HG03575 (cell line): ENCODE results near the gene ABCF2.

Experiments
- ATAC-seq: cut with Tn5 transposase; IDR thresholded peaks from one replicate; pipeline ENCODE4 v1.9.1; 2021; ENCODE audit not compliant: unreplicated experiment, insufficient number of reproducible peaks, low FRiP score; ENCODE audit errors: extremely low read depth

ABCF2 gene

DNA sequence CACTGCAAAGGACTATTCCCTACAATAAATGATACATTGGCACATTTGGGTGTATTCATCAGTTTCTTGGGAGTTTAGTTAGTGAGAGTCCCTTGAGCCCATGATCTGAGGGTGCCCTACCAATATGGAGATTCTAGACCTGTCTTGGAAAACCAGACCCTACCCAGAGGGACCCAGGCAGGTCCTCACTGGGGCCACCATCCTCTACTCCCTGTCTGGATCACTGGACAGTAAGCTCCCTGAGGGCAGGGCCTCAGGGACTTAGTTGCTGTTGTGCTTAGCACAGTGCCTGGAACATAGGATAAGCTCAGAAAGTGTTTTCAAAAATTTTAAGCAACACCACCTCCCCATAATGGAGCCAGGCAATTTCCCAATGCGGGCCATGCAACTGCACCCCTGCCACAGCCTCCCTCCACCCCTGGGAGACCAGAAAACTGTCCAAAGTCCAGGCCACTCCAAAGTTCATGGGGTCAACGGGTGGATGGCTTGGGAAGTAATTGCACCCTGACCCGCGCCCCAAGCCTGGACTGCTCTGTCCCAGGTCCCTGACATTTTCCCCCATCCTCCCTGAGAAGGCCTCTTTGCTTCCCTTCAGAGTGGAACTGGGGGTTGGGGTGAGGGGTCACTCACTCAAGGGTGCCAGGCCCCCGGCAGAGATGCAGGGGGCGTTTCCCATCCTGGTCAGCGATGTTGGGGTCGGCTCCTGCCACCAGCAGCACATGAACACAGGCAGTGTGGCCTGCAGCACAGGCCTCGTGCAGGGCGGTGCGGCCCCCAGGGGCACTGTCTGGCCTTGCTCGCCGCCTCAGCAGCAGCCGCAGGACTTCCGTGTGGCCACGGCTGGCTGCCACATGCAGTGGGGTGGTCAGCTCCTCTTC is 41.0 kb downstream of the ABCF2 start:
- no peak for ATAC-seq

GRCh38 chr7:151181011-151181431 is 46.0 kb downstream of the ABCF2 start:
- ATAC-seq, result no peak

- no peak for ATAC-seq
Measured at GRCh38 chr7:151179946-151180345, 47.1 kb downstream of the ABCF2 start.

DNA sequence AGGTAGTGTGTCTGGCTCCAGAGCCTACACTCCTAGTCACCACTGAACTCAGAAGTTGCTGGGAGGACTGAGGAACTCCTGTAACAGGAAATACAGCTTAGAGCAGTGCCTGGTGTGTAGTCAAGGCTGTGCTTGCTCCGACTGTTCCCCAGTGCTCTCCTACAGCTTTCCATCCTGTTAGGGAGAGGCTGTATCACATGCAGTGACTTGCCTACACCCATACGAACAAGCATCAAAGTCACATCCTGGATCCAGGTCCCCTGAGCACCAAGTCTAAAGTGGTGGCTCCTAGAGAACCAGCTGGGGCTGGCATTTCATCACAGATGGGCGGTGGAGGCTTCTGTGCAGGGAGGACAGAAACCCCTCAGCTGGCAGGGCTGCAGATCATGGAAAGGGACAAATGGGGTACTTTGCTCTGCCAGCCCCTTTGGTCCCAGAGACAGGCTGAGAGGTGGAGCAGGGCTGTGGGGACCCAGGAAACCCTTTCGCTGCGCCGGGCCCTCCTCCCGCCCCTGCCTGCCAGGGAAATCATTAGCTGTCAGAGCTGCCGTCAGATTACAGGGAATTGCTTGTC is 47.6 kb downstream of the ABCF2 start:
- ATAC-seq, result no peak

DNA sequence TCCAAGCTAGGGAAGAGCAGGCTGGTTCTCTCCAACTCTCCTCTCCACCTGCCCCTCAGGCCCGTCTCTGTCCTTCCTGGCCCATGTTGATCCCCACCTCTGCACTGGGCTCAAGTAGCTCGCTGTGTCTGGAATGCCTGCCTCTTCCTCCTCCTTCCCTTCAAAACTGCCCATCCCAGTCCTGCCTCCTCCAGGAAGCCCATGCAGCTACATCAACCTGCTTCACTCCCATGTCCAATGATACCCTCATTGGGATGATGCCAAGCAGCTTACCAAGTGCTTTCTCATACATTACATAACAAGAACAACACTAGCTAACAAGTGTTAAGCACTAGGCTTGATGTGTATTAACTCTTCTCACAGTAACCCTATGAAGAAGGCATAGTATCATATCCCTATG is 48.2 kb downstream of the ABCF2 start:
- ATAC-seq, result no peak

- ATAC-seq, result no peak
Measured at GRCh38 chr7:151178236-151178635, 48.8 kb downstream of the ABCF2 start.

DNA sequence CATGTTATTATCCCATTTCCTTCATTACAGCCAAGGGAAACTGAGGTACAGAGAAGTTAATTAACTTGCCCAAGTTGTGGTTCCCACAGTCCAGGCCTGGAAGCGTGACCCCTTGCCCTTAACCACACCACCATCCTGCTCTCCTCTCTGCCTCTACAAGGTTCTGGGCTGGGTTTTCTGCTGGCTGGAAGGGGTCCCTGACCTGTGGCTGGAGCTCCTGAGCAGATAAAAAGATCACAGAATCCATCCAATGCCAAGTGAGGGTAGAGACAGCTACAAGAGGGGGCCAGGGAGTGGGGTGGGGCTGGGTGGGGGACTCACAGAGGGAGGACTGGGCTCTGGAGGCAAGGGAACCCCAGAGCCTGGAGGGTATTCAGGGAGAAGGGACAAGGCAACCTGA is 49.7 kb downstream of the ABCF2 start:
- ATAC-seq, result no peak

DNA sequence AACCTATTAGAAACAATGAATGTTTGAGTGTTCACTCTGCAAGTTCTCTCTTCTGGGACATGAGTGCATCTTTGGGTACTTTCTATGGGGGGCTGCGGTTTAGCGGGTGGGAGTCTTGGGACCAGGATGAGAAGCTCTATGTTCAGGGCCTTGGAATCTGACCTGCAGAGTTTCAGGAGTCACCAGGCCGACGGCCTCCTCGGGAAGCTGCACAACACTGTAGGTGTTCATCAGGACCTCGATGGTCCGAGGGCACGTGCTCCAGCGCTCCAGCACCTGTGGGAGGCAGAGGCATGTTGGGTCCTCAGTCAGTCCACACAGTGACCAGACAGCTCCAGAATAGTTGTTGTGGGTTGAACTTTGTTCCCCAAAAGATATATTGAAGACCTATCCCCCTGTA is 50.6 kb downstream of the ABCF2 start:
- ATAC-seq, result no peak

- ATAC-seq, result no peak
Measured at GRCh38 chr7:151175793-151176311, 51.2 kb downstream of the ABCF2 start.

DNA sequence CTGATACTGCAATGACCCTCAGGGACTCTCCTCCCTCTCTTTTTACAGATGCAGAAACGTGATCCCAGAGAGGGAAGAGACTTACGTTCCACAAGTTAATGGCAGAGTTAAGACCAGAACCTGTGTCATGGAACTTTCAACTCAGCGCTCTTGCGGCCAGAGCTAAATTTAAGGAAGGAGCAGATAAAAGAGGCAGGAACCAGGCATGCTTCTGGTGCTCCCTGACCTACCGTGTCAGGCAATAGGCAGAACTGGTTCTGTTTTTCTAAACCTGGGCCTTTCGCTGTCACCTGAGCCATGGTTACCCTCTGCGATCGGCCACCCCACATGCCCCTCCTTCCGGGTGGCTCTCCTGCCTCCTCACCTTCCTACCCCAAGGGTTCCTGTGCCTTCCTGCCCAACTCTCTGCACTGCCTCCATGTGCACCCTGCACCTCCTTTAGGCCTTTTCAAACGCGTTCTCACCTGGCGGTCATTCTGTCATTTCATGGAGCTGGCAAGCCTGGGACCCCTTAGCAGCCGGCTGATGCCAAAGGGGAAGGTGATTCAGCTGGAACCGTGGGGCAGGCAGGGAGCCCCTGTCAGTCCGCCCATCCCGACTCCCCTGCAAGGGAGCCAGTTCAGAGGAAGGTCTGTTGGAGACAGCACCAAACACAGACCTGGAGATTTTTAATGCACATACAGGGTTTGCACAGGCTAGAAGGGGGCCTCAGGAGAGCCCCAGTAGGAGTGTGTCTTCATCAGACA is 51.8 kb downstream of the ABCF2 start:
- no peak for ATAC-seq

DNA sequence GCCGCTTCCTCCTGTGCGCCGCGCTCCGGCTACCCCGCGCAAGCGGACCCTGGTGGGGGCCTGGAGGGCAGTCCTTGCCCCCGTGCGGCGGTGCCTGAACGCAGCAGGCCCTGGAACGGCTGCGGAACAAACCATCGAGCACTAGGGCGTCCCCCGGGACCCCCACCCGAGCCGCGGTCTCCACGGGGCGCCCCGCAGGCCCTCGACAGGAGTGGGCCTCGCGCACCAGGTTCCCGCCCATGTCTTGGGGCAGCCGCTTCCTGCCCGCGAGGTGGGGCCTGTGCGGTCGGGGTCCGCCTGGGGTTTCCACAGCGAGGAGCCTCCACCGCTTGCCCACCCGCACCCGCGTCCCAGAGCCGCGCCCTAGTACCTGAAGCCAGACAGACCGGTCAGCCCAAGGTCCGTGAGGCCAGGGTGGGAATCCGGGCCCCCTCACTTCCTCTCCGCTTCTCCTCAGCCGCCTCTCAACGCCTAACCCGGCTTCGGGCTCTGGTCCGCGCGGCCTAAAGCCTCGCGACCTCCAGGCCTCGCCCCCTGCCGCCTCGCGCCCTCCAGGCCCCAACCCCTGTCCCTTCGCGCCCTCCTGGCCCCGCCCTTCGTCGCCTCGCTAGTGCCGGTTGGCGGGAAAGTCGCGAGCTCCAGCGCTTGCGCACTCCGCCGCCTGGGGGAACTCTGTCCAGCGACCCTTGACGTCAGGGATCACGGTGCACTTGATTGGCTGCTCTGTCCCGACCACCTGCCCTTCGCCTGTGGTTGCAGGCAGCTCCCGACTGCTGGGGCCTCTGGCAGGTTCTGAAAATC is 52.6 kb downstream of the ABCF2 start:
- ATAC-seq, result no peak

DNA sequence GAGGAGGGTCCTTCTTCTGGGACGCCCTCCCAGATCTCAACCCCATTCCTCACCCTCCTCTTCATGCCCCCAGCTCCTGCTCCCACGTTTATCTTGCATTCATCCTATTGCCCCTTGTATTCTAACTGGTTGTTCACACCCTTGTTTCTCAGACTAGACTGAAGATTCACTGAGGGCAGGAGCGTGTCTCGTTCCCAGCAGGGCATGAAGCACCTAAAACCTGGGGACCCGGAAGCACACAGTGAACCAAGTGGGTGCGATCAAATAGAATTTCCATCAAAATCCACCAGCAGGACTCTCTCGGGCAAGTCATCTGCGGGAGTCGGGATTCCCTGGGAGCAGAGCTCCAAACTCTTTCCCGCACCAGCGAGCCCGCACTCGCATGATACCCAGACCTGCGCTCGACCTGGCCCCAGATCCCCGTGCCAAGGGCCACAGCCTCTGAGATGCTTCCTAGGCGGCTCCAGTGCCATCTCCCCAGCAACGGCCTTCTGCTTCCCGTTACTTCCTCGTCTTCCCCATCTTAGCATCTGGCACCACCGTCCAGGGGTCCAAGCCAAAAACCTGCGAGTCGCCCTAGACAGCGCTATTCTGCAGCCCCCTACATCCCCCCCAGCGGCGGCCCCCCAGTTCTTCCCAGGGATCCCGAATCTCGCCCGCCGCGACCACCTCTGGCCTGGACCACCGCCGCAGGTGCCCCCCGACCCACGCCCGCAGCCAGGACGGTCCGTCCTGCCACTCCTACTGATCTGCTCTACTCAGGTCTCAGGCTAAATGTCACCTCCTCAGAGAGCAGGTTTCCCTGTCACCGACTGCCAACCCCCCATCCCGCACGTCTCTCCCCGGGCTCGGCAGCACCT is 53.4 kb downstream of the ABCF2 start:
- ATAC-seq, result no peak

GRCh38 chr7:151172273-151173141 is 54.5 kb downstream of the ABCF2 start:
- no peak for ATAC-seq

- ATAC-seq, result no peak
Measured at GRCh38 chr7:151168787-151169162, 58.2 kb downstream of the ABCF2 start.

DNA sequence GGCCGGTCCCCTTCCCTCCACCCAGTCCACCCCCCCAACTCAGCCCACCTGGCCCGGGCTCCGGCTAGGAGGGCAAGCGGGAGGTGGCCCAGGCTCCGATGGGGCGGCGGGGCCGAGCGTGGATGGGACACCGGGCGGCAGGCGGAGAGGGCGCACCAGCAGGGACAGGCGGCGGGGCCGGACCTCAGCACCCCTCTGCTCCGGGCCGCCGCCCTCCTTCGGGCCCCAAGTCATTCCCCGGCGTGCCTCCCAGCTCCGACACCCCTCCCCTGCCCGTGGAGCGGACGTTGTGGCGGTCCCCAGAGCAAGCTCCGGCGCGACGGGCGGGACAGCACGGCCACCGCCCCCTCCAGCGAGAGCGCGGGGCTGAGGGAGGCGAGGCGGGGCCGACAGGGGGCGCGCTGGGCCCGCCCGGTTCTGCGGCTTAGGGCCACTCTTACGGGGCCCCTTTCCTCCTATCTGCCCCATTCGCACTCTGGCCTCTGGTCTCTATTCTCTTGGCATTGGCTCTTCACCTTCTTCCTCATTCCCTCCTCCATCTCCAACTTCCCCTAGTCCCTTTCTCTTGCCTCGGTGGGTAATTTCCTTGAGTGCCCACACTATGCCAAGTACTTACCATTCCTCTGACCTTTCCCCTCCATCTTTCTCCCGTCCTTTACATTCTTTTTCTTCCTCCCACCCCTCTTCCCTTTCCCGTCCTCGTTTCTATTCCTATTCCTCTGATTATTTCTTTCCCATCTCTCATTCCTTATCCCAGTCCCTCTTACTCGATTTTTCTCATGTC is 58.8 kb downstream of the ABCF2 start:
- ATAC-seq, result no peak

- ATAC-seq, result no peak
Measured at GRCh38 chr7:151167197-151167961, 59.6 kb downstream of the ABCF2 start, which contains the start of gene GBX1. Gene GBX1 (minus strand): TSS chr7:151167694. CDS start chr7:151167548, 146 bp downstream.
